GM23338 (cell line): ENCODE data around the gene PROB1.

ENCODE experiments used
- CTCF ChIP-seq, 2 experiments: fragments of 200-600 bp in 1 of 2; sonication (generic) in 1 of 2; conservative IDR thresholded peaks; 2 replicates each; pipeline versions ENCODE4 v1.5.1 to v1.6.1; 2016 to 2017; ENCODE audit warnings: antibody characterized with exemption in 2 of 2, low read depth in 2 of 2, mild to moderate bottlenecking in 2 of 2, moderate library complexity in 1 of 2
- EZH2 ChIP-seq: fragments of 200-600 bp; sonication (generic); IDR thresholded peaks from one replicate; pipeline ENCODE4 v1.8.0; 2017; ENCODE audit warnings: antibody characterized with exemption, mild to moderate bottlenecking, low read depth; ENCODE audit not compliant: unreplicated experiment
- JUNB ChIP-seq: IDR thresholded peaks from one replicate; pipeline ENCODE4 v1.6.1; 2016; ENCODE audit warnings: antibody characterized with exemption; ENCODE audit not compliant: unreplicated experiment
- POLR2AphosphoS5 ChIP-seq: IDR thresholded peaks from 2 replicates; pipeline ENCODE4 v1.6.1; 2016; ENCODE audit warnings: antibody characterized with exemption, low read depth
- REST ChIP-seq: IDR thresholded peaks from one replicate; pipeline ENCODE4 v1.6.1; 2018; ENCODE audit warnings: antibody characterized with exemption; ENCODE audit not compliant: unreplicated experiment
- ZNF331 ChIP-seq: fragments of 250-450 bp; sonication (Bioruptor Pico); IDR thresholded peaks from 2 replicates; pipeline ENCODE4 v1.5.0; 2020; ENCODE audit warnings: low read depth, mild to moderate bottlenecking, moderate library complexity

GRCh38 chr5:139392324-139392677, 2.6 kb downstream of the PROB1 start:
- TF ChIP-seq EZH2 = no peak
- TF ChIP-seq CTCF (conservative IDR thresholded peaks at IDR 0.05; ENCODE audit: low read depth in 2 of 2) = no peak
- TF ChIP-seq REST = no peak
- no peak for TF ChIP-seq POLR2AphosphoS5
- TF ChIP-seq ZNF331 (CRISPR knock-in tag) = no peak
- TF ChIP-seq JUNB = no peak
